H9 (cell line): Measurements from ENCODE around the gene ACTBL2. TPM values are rescaled to one million over a fixed set of nuclear protein-coding genes. Genes with fewer than 3 reads are reported as not detected.

Source experiments
- DNase-seq: peaks from one replicate; pipeline ENCODE4 v3.0.0-alpha.2; 2017
- H2AFZ ChIP-seq: one replicate; pipeline ENCODE4 v1.6.1; 2013; ENCODE audit warnings: mild to moderate bottlenecking, low read length, control low read depth, moderate library complexity
- H2AK5ac ChIP-seq: 2 replicates; pipeline ENCODE4 v1.6.1; 2013; ENCODE audit warnings: low read length, control low read depth, mixed read lengths; ENCODE audit not compliant: insufficient read length
- H2BK120ac ChIP-seq: one replicate; pipeline ENCODE4 v1.6.1; 2013; ENCODE audit warnings: low read depth, mild to moderate bottlenecking, low read length, control low read depth, inconsistent platforms; ENCODE audit not compliant: poor library complexity, severe bottlenecking
- H2BK12ac ChIP-seq: 2 replicates; pipeline ENCODE4 v1.6.1; 2013; ENCODE audit warnings: low read length, control low read depth, mixed read lengths, low read depth; ENCODE audit not compliant: insufficient read length
- H2BK15ac ChIP-seq: 2 replicates; pipeline ENCODE4 v1.6.1; 2013; ENCODE audit warnings: low read depth, low read length, control low read depth
- H2BK20ac ChIP-seq: one replicate; pipeline ENCODE4 v1.6.1; 2013; ENCODE audit warnings: low read depth, mild to moderate bottlenecking, low read length, control low read depth, inconsistent platforms; ENCODE audit not compliant: poor library complexity, severe bottlenecking
- H2BK5ac ChIP-seq: 2 replicates; pipeline ENCODE4 v1.6.1; 2013; ENCODE audit warnings: low read length, control low read depth, mixed read lengths; ENCODE audit not compliant: insufficient read length
- H3K14ac ChIP-seq: 2 replicates; pipeline ENCODE4 v1.6.1; 2013; ENCODE audit warnings: low read length, control low read depth; ENCODE audit not compliant: insufficient read depth
- H3K18ac ChIP-seq: 2 replicates; pipeline ENCODE4 v1.6.1; 2013; ENCODE audit warnings: low read depth, mild to moderate bottlenecking, mixed read lengths, low read length, control low read depth; ENCODE audit not compliant: insufficient read length
- H3K23ac ChIP-seq: 2 replicates; pipeline ENCODE4 v1.6.1; 2013; ENCODE audit warnings: low read length, control low read depth, mixed read lengths, low read depth; ENCODE audit not compliant: insufficient read length
- H3K23me2 ChIP-seq: 2 replicates; pipeline ENCODE4 v1.6.1; 2013; ENCODE audit warnings: low read depth, mild to moderate bottlenecking, mixed read lengths, low read length, control low read depth; ENCODE audit not compliant: insufficient read length, poor library complexity, severe bottlenecking
- H3K27ac ChIP-seq: 2 replicates; pipeline ENCODE4 v1.5.1; 2013; ENCODE audit warnings: low read length, control low read depth, mixed read lengths, low read depth; ENCODE audit not compliant: insufficient read length
- H3K27me3 ChIP-seq: 2 replicates; pipeline ENCODE4 v1.6.1; 2013; ENCODE audit warnings: low read length, control low read depth, inconsistent platforms; ENCODE audit not compliant: insufficient read depth
- H3K4ac ChIP-seq: 2 replicates; pipeline ENCODE4 v1.6.1; 2013; ENCODE audit warnings: low read depth, mild to moderate bottlenecking, control low read depth, inconsistent platforms, low read length, moderate library complexity
- H3K4me1 ChIP-seq: 2 replicates; pipeline ENCODE4 v1.6.1; 2013; ENCODE audit warnings: low read length, control low read depth, inconsistent platforms; ENCODE audit not compliant: insufficient read depth
- H3K4me2 ChIP-seq: 2 replicates; pipeline ENCODE4 v1.6.1; 2013; ENCODE audit warnings: low read length, control low read depth, mixed read lengths; ENCODE audit not compliant: insufficient read length, insufficient read depth
- H3K56ac ChIP-seq: 2 replicates; pipeline ENCODE4 v1.6.1; 2013; ENCODE audit warnings: low read depth, mild to moderate bottlenecking, mixed read lengths, low read length, control low read depth; ENCODE audit not compliant: insufficient read length
- H3K79me1 ChIP-seq: 2 replicates; pipeline ENCODE4 v1.6.1; 2013; ENCODE audit warnings: low read depth, mild to moderate bottlenecking, moderate library complexity, low read length, control low read depth, inconsistent platforms; ENCODE audit not compliant: insufficient read depth, poor library complexity, severe bottlenecking
- H3K79me2 ChIP-seq: 2 replicates; pipeline ENCODE4 v1.6.1; 2013; ENCODE audit warnings: low read length, control low read depth, inconsistent platforms; ENCODE audit not compliant: insufficient read depth
- H3K9ac ChIP-seq: 2 replicates; pipeline ENCODE4 v1.6.1; 2013; ENCODE audit warnings: low read length, control low read depth, mixed read lengths; ENCODE audit not compliant: insufficient read length; ENCODE audit errors: extremely low read depth
- H3K9me3 ChIP-seq: one replicate; pipeline ENCODE4 v1.6.1; 2013; ENCODE audit warnings: low read depth, low read length, inconsistent platforms; ENCODE audit not compliant: control insufficient read depth
- H3T11ph ChIP-seq: one replicate; pipeline ENCODE4 v1.6.1; 2013; ENCODE audit warnings: mild to moderate bottlenecking, low read length, control low read depth, inconsistent platforms
- H4K20me1 ChIP-seq: one replicate; pipeline ENCODE4 v1.6.1; 2013; ENCODE audit not compliant: control insufficient read depth, insufficient read length, insufficient read depth
- H4K5ac ChIP-seq: 2 replicates; pipeline ENCODE4 v1.6.1; 2013; ENCODE audit warnings: low read depth, mild to moderate bottlenecking, mixed read lengths, low read length, control low read depth; ENCODE audit not compliant: insufficient read length
- H4K8ac ChIP-seq: replicated peaks from 2 replicates; pipeline ENCODE4 v1.6.1; 2013; ENCODE audit warnings: low read length, control low read depth, mixed read lengths, low read depth; ENCODE audit not compliant: insufficient read length
- H4K91ac ChIP-seq: 2 replicates; pipeline ENCODE4 v1.6.1; 2013; ENCODE audit warnings: low read depth, mild to moderate bottlenecking, moderate library complexity, mixed read lengths, low read length, control low read depth; ENCODE audit not compliant: insufficient read length
- H3K27ac Mint-ChIP-seq, 3 experiments: 2 replicates in 2 of 3; 3 replicates in 1 of 3; pipeline ENCODE4 v1.8.0; 2020 to 2021; ENCODE audit warnings: mixed read lengths in 3 of 3, mild to moderate bottlenecking in 1 of 3, moderate library complexity in 1 of 3
- H3K27me3 Mint-ChIP-seq: 2 replicates; pipeline ENCODE4 v1.8.0; 2021; ENCODE audit warnings: low read depth, mild to moderate bottlenecking, moderate library complexity, mixed read lengths
- H3K36me3 Mint-ChIP-seq, 3 experiments: 2 replicates in 2 of 3; 3 replicates in 1 of 3; pipeline ENCODE4 v1.8.0; 2020 to 2021; ENCODE audit warnings: low read depth in 3 of 3, mixed read lengths in 3 of 3; ENCODE audit not compliant: insufficient read depth in 1 of 3
- H3K4me1 Mint-ChIP-seq, 2 experiments: 2 replicates each; pipeline ENCODE4 v1.8.0; 2020; ENCODE audit warnings: mixed read lengths in 2 of 2
- H3K4me3 Mint-ChIP-seq, 2 experiments: 2 replicates in 1 of 2; 3 replicates in 1 of 2; pipeline ENCODE4 v1.8.0; 2020 to 2021; ENCODE audit warnings: mild to moderate bottlenecking in 2 of 2, mixed read lengths in 2 of 2, moderate library complexity in 1 of 2
- H3K9me3 Mint-ChIP-seq, 2 experiments: 2 replicates in 1 of 2; 3 replicates in 1 of 2; pipeline ENCODE4 v1.8.0; 2020; ENCODE audit warnings: mild to moderate bottlenecking in 2 of 2, mixed read lengths in 2 of 2, moderate library complexity in 1 of 2
- WGBS: extraction: QIAGEN DNeasy Blood & Tissue Kit; methylation state at CpG from one replicate; pipeline ENCODE4 v1.1.7; 2013; ENCODE audit warnings: missing lambda C conversion rate, low lambda C conversion rate, mixed read lengths; ENCODE audit not compliant: insufficient read length; ENCODE audit errors: extremely low coverage; 5-methylcytosine and 5-hydroxymethylcytosine counted together
- total RNA-seq: library from RNA; stranded (reverse); gene quantifications from 2 replicates; pipeline ENCODE4 v1.2.1, GENCODE V29; 2021
- TF ChIP-seq, protein P1 (sequence below): fragments of 200-600 bp; sonication (generic); conservative IDR thresholded peaks from 3 replicates; pipeline ENCODE4 v1.8.0; 2021; ENCODE audit warnings: antibody characterized with exemption, mild to moderate bottlenecking

The ACTBL2 gene
- total RNA-seq, 1 experiment from 2014 or later = not detected

DNA sequence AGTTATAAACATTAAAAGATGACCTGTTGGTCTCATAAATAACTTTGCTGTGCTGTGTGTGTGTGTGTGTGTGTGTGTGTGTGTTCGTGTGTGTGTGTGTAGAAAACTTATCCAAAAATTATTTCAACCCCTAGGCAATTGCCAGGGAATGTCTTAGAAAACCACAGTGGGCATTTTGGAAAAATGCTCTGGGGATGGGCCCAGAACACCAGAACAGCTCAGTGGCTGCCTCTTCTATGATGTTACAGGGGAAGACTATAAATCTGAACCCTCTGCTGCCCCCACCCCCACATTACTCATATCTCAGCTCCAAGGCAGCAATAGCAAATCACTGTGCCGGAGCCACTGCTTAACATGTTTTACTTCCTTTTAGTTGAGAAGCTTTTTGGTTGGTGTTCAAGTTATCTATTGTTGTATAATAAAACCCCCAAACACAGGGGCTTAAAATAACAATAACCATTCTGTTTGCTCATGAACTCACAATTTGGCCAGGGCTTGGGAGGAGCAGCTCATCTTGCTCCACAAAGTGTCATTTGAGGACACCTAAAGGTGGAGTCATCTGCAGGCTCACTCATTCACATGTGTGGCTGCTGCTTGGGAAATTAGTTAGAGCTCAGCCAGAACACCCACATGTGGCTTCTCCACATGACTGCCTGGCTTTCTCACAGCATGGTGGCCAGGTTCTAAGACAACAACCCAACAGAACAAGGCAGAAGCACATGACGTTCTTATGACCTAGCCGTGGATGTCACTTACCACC, 40.4 kb downstream of the ACTBL2 start:
- Histone ChIP-seq H3K18ac (no peak overlapping the region), H4K5ac (no peak overlapping the region), H3K9ac (no peak overlapping the region), H3K4me1 (no peaks in the 10 kb centered on the region), H3K4me2 (no peak overlapping the region), H3K79me1 (no peaks in the 10 kb centered on the region), H2AK5ac (no peak overlapping the region), H2AFZ (no peak overlapping the region), H3K23ac (no peak overlapping the region), H3K14ac (no peak overlapping the region), H3K79me2 (no peaks in the 10 kb centered on the region), H3K27ac (no peak overlapping the region), H3T11ph (no peak overlapping the region), H3K27me3 (no peaks in the 10 kb centered on the region), H3K23me2 (no peaks in the 10 kb centered on the region), H2BK12ac (no peak overlapping the region), H2BK5ac (no peak overlapping the region), H3K4ac (no peak overlapping the region), H2BK120ac (no peak overlapping the region), H2BK20ac (no peak overlapping the region), H4K91ac (no peak overlapping the region), H3K9me3 (no peaks in the 10 kb centered on the region), H4K20me1 (no peaks in the 10 kb centered on the region), H4K8ac (no peak overlapping the region), H2BK15ac (no peak overlapping the region), H3K56ac (no peak overlapping the region)
- Mint-ChIP-seq H3K9me3 (no peaks in the 10 kb centered on the region; a peak in 1 of 5 replicates), H3K4me3 (no peak overlapping the region), H3K4me1 (peaks cover 0 to 3% of the 10 kb centered on the region in 2 experiments; a peak in 1 of 4 replicates), H3K27ac (no peak overlapping the region), H3K36me3 (no peaks in the 10 kb centered on the region), H3K27me3 (no peaks in the 10 kb centered on the region)
- TF ChIP-seq, protein P1, sequence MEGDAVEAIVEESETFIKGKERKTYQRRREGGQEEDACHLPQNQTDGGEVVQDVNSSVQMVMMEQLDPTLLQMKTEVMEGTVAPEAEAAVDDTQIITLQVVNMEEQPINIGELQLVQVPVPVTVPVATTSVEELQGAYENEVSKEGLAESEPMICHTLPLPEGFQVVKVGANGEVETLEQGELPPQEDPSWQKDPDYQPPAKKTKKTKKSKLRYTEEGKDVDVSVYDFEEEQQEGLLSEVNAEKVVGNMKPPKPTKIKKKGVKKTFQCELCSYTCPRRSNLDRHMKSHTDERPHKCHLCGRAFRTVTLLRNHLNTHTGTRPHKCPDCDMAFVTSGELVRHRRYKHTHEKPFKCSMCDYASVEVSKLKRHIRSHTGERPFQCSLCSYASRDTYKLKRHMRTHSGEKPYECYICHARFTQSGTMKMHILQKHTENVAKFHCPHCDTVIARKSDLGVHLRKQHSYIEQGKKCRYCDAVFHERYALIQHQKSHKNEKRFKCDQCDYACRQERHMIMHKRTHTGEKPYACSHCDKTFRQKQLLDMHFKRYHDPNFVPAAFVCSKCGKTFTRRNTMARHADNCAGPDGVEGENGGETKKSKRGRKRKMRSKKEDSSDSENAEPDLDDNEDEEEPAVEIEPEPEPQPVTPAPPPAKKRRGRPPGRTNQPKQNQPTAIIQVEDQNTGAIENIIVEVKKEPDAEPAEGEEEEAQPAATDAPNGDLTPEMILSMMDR = no peak
- no CpG with 5 or more reads among the region's 4 CpGs for WGBS
- no peak for DNase-seq
